Medulla oblongata (tissue), 1 donor: ENCODE measurements around the gene EIF3I.

ENCODE experiments used
- DNase-seq: peaks from one replicate; pipeline ENCODE4 v3.0.0-alpha.2; 2015; ENCODE audit errors: extremely low spot score

EIF3I gene

GRCh38 chr1:32221980-32222755, at the start of gene EIF3I, which contains the start of gene TMEM234:
Gene EIF3I (plus strand): TSS chr1:32222407. CDS start chr1:32222442, 35 bp downstream.
Gene TMEM234 (minus strand): TSS chr1:32222353. CDS start chr1:32222322, 31 bp downstream.
- DNase-seq = peak; percentile 96

GRCh38 chr1:32172621-32173245, 49.5 kb upstream of the EIF3I start:
- no peak for DNase-seq

- DNase-seq = no peak
These were observed 43.6 kb upstream of the EIF3I start for GRCh38 chr1:32178380-32179192.

- DNase-seq = no peak
These were observed 43.1 kb upstream of the EIF3I start for GRCh38 chr1:32179193-32179442.

GRCh38 chr1:32179443-32180185, 42.6 kb upstream of the EIF3I start, which contains the start of gene TXLNA:
Gene TXLNA (plus strand): TSS chr1:32179675. CDS start chr1:32180346, 671 bp downstream.
- DNase-seq = peak; percentile 93

- DNase-seq = peak; percentile 24
These were observed 41.8 kb upstream of the EIF3I start for GRCh38 chr1:32180186-32181060.

GRCh38 chr1:32181065-32181464, 41.1 kb upstream of the EIF3I start:
- no peak for DNase-seq

DNA sequence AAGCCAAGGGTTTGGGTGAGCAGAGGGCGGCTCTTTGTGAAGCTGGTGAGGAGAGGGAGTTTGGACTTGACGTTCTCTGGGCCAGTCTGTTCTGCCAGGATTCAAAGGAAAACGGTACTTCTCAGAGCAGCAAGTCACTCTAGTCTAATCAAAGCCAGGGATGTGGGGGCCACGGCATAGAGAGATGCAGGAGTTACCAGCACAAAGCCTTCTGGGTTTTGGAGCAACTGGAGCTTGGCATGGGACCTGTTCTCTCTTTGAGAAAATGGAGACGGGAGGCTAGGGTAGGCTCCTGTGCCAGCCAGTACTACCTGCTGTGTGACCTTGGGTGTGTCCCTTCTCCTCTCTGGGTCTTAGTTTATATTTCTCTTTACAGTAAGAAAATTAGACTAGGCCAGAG, 40.6 kb upstream of the EIF3I start:
- DNase-seq = no peak

DNA sequence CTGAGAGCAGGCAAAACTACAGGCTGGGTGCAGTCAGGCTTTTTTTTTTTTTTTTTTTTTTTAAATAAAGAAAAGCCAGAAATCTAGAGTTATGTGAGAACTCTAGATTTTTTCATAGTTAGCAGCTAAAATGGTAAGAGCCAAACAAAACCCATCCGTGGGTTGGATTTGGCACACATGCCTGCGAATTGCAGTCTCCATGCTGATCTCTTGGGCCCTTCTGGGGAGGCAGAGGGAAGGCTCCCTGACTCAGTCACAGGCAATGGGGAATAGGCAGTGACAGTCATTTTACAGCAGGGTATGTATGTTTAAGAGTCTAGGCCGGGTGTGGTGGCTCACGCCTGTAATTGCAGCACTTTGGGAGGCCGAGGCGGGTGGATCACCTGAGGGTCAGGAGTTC, 40.1 kb upstream of the EIF3I start:
- DNase-seq = no peak

GRCh38 chr1:32184650-32185049, 37.6 kb upstream of the EIF3I start:
- no peak for DNase-seq

- DNase-seq = no peak
These were observed 36.1 kb upstream of the EIF3I start for GRCh38 chr1:32186077-32186476.

- DNase-seq = no peak
These were observed 35.7 kb upstream of the EIF3I start for GRCh38 chr1:32186491-32186890.

GRCh38 chr1:32187850-32188249, 34.4 kb upstream of the EIF3I start:
- no peak for DNase-seq

DNA sequence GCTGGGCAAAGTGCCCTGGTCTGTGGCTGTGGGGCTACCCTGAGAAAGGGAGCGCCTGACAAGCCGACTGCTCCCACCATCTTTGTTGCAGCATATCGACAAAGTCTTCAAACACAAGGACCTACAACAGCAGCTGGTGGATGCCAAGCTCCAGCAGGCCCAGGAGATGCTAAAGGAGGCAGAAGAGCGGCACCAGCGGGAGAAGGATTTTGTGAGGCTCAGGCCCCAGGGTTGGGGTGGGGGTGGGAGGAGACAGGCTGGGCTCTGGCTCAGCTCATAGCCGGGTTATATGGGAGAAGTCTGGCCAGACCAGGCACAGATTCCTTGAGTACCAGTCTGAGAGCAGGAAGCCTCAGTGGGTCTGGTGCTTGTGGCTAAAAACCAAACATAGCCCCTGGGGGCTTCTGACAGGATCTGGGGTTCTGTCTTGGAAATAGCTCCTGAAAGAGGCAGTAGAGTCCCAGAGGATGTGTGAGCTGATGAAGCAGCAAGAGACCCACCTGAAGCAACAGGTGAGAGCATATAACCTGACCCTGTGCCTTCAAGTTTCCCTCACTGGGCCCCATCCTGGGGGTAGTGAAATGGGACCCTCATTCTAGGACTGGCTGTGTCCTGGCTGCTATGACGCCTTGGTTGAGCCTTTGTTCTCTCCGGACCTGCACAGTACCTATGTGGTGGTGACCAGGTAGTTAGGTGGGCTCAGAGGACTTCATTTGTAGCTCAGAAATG, 29.8 kb upstream of the EIF3I start:
- DNase-seq = no peak

- no peak for DNase-seq
These were observed 27.2 kb upstream of the EIF3I start for GRCh38 chr1:32194984-32195383.

- DNase-seq = no peak
These were observed 26.7 kb upstream of the EIF3I start for GRCh38 chr1:32195531-32195930.

- DNase-seq = no peak
These were observed 26.0 kb upstream of the EIF3I start for GRCh38 chr1:32195972-32196823.

GRCh38 chr1:32197074-32197473, 25.1 kb upstream of the EIF3I start:
- DNase-seq = no peak

- DNase-seq = no peak
These were observed 24.4 kb upstream of the EIF3I start for GRCh38 chr1:32197837-32198236.
